HepG2 (cell line): Measurements from ENCODE around the gene CCDC57. TPM values are rescaled to one million over a fixed set of nuclear protein-coding genes. Genes with fewer than 3 reads are reported as not detected.
A peak's percentile ranks its signal among the peaks of the same experiment; 100 is the strongest.

ENCODE experiments used
- ATAD3A ChIP-seq: sonication (generic); formaldehyde crosslinking; IDR thresholded peaks from 2 replicates; pipeline ENCODE4 v1.4.0; 2020; ENCODE audit warnings: missing genetic modification reagents
- FOSL1 ChIP-seq: sonication (generic); formaldehyde crosslinking; IDR thresholded peaks from 2 replicates; pipeline ENCODE4 v1.9.0; 2021; ENCODE audit warnings: missing genetic modification reagents, borderline replicate concordance
- GABPA ChIP-seq, 2 experiments: IDR thresholded peaks; 2 replicates each; pipeline ENCODE4 v1.6.1; 2011 to 2016; ENCODE audit warnings: low read depth in 2 of 2, low read length in 1 of 2, missing biosample characterization in 1 of 2, missing genetic modification characterization in 1 of 2
- MYC ChIP-seq: sonication (generic); formaldehyde crosslinking; IDR thresholded peaks from 2 replicates; pipeline ENCODE4 v1.9.0; 2021; ENCODE audit warnings: missing genetic modification reagents, borderline replicate concordance
- NFIC ChIP-seq: IDR thresholded peaks from 2 replicates; pipeline ENCODE4 v1.6.1; 2012; ENCODE audit warnings: mild to moderate bottlenecking, low read length, inconsistent platforms
- RFX1 ChIP-seq: fragments of 450-650 bp; IDR thresholded peaks from 2 replicates; pipeline ENCODE4 v1.6.1; 2017
- SAP130 ChIP-seq: IDR thresholded peaks from 2 replicates; pipeline ENCODE4 v1.6.1; 2016; ENCODE audit warnings: low read depth
- SMARCC2 ChIP-seq: fragments of 450-650 bp; IDR thresholded peaks from 2 replicates; pipeline ENCODE4 v1.6.1; 2017; ENCODE audit warnings: antibody characterized with exemption, mild to moderate bottlenecking
- ZFP41 ChIP-seq: sonication (generic); formaldehyde crosslinking; IDR thresholded peaks from 2 replicates; pipeline ENCODE4 v1.4.0; 2020; ENCODE audit warnings: mild to moderate bottlenecking, missing genetic modification reagents, borderline replicate concordance
- ZNF841 ChIP-seq: sonication (generic); formaldehyde crosslinking; IDR thresholded peaks from 2 replicates; pipeline ENCODE4 v1.8.1; 2023; ENCODE audit warnings: missing genetic modification reagents, borderline replicate concordance
- polyA plus RNA-seq, 8 experiments: library from polyadenylated mRNA; depleted of rRNA in 3 of 8; stranded (reverse) in 7 of 8; unstranded in 1 of 8; fragments of >200 nt; fragmentation: Illumina TruSeq in 4 of 8; extraction: Trizol in 4 of 8; gene quantifications; 2 replicates each; pipeline versions ENCODE4 v1.2.1 to v1.2.3, GENCODE V29; 2011 to 2016; ENCODE audit warnings: low read depth in 4 of 8, missing spikeins in 1 of 8, mixed read lengths in 1 of 8; ENCODE audit not compliant: insufficient read depth in 1 of 8
- total RNA-seq, 5 experiments: library from RNA; depleted of rRNA; stranded (reverse); fragments of >200 nt; fragmentation: Illumina TruSeq; extraction: Trizol; gene quantifications; 2 replicates each; pipeline ENCODE4 v1.2.3, GENCODE V29; 2016; ENCODE audit warnings: low read depth in 1 of 5
- TF ChIP-seq, protein P1 (sequence below), 2 experiments: fragments of 450-650 bp in 1 of 2; sonication (generic) in 1 of 2; formaldehyde crosslinking in 1 of 2; IDR thresholded peaks; 2 replicates each; pipeline versions ENCODE4 v1.6.1 to v1.8.0; 2016 to 2022; ENCODE audit warnings: antibody characterized with exemption in 1 of 2, mild to moderate bottlenecking in 1 of 2, missing genetic modification reagents in 1 of 2
- TF ChIP-seq, protein P2 (sequence below): sonication (generic); formaldehyde crosslinking; IDR thresholded peaks from 2 replicates; pipeline ENCODE4 v1.8.0; 2022; ENCODE audit warnings: mild to moderate bottlenecking, missing genetic modification reagents
- TF ChIP-seq, protein P3 (sequence below): IDR thresholded peaks from 2 replicates; pipeline ENCODE4 v1.6.1; 2018; ENCODE audit warnings: missing genetic modification reagents
- TF ChIP-seq, protein P4 (sequence below): sonication (generic); formaldehyde crosslinking; IDR thresholded peaks from 2 replicates; pipeline ENCODE4 v1.5.1; 2020; ENCODE audit warnings: missing genetic modification reagents, mild to moderate bottlenecking, borderline replicate concordance
- TF ChIP-seq, protein P5 (sequence below): sonication (generic); formaldehyde crosslinking; conservative IDR thresholded peaks from 2 replicates; pipeline ENCODE4 v1.4.0; 2020; ENCODE audit warnings: missing genetic modification reagents

The CCDC57 gene
- total and polyA plus RNA-seq, 2 of the 13 experiments (the other 11 are each of a cell fraction or from before 2014, with no cell fraction given) = 59.3 to 59.9 TPM

DNA sequence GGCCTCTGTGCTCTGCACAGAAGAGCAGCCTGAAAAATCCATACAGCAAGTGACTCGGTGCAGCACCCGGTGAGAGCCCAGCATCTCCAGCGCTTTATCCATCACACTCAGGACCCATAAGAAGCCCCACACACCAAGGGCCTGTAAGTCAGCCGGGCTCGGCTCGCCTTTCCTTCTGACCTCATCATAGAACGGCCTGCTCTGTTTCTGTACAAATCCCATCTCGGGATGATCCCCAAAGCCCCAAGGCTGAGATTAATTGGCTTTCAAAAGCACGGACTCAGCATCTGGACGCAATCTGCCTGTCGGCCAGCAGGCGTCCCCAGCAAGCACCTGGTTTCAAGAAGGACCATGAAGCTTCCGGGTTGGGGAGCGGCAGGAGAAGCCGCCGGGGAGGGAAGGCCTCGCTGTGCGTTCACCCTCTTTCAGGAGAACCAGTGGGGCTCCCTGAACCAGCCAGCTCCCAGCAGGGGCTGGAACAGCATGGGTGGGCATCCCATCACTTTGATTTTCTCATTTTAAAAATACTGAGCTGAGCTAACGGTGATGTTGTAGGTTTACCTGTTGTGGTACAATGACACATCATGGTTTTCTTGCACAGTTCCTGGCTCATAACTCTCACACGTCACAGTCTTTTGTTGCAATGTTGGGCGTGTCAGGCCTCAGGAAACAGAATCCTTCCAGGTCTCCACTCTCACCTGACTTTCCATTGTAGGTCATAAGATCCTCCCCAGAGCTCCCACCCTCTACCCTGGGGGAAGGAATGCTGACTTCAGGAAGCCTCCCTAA is 6.7 kb downstream of the CCDC57 start (continued):
- TF ChIP-seq, protein P1, sequence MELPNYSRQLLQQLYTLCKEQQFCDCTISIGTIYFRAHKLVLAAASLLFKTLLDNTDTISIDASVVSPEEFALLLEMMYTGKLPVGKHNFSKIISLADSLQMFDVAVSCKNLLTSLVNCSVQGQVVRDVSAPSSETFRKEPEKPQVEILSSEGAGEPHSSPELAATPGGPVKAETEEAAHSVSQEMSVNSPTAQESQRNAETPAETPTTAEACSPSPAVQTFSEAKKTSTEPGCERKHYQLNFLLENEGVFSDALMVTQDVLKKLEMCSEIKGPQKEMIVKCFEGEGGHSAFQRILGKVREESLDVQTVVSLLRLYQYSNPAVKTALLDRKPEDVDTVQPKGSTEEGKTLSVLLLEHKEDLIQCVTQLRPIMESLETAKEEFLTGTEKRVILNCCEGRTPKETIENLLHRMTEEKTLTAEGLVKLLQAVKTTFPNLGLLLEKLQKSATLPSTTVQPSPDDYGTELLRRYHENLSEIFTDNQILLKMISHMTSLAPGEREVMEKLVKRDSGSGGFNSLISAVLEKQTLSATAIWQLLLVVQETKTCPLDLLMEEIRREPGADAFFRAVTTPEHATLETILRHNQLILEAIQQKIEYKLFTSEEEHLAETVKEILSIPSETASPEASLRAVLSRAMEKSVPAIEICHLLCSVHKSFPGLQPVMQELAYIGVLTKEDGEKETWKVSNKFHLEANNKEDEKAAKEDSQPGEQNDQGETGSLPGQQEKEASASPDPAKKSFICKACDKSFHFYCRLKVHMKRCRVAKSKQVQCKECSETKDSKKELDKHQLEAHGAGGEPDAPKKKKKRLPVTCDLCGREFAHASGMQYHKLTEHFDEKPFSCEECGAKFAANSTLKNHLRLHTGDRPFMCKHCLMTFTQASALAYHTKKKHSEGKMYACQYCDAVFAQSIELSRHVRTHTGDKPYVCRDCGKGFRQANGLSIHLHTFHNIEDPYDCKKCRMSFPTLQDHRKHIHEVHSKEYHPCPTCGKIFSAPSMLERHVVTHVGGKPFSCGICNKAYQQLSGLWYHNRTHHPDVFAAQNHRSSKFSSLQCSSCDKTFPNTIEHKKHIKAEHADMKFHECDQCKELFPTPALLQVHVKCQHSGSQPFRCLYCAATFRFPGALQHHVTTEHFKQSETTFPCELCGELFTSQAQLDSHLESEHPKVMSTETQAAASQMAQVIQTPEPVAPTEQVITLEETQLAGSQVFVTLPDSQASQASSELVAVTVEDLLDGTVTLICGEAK (IDR thresholded peaks at IDR 0.05) = no peak
- TF ChIP-seq, protein P1 (CRISPR knock-in tag; IDR thresholded peaks at IDR 0.05) = 0 out of 2 replicates have a peak, but pooled peaks have one; percentile 18
- TF ChIP-seq ATAD3A (CRISPR knock-in tag) (no peak), ZFP41 (no peak), NFIC (no peak; the same call in 1 of the 2 replicates), ZNF841 (CRISPR knock-in tag) (no peak), FOSL1 (no peak), RFX1 (no peak), MYC (CRISPR knock-in tag) (peak; percentile 65; the same call in 1 of the 2 replicates), SAP130 (CRISPR knock-in tag) (peak; percentile 97), GABPA (IDR thresholded peaks at IDR 0.05; ENCODE audit: low read depth, low read length) (no peak), GABPA (CRISPR knock-in tag; IDR thresholded peaks at IDR 0.05; ENCODE audit: low read depth) (peak; percentile 62), SMARCC2 (no peak)
- TF ChIP-seq, protein P2, sequence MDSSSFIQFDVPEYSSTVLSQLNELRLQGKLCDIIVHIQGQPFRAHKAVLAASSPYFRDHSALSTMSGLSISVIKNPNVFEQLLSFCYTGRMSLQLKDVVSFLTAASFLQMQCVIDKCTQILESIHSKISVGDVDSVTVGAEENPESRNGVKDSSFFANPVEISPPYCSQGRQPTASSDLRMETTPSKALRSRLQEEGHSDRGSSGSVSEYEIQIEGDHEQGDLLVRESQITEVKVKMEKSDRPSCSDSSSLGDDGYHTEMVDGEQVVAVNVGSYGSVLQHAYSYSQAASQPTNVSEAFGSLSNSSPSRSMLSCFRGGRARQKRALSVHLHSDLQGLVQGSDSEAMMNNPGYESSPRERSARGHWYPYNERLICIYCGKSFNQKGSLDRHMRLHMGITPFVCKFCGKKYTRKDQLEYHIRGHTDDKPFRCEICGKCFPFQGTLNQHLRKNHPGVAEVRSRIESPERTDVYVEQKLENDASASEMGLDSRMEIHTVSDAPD (CRISPR knock-in tag) = no peak
- TF ChIP-seq, protein P3, sequence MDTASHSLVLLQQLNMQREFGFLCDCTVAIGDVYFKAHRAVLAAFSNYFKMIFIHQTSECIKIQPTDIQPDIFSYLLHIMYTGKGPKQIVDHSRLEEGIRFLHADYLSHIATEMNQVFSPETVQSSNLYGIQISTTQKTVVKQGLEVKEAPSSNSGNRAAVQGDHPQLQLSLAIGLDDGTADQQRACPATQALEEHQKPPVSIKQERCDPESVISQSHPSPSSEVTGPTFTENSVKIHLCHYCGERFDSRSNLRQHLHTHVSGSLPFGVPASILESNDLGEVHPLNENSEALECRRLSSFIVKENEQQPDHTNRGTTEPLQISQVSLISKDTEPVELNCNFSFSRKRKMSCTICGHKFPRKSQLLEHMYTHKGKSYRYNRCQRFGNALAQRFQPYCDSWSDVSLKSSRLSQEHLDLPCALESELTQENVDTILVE = peak; percentile 82; the same call in 1 of the 2 replicates
- TF ChIP-seq, protein P4, sequence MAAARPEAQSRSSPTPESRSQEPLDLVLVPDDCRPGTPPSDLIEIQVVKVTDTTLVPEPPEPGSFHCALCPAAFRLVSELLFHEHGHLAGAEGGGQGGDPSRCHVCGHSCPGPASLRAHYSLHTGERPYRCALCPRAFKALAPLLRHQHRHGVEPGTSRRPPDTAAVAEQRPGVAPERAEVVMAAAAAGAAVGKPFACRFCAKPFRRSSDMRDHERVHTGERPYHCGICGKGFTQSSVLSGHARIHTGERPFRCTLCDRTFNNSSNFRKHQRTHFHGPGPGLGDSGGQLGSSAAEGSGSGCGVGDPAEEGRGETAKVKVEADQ (CRISPR knock-in tag) = 0 out of 2 replicates have a peak, but pooled peaks have one; percentile 64
- TF ChIP-seq, protein P5, sequence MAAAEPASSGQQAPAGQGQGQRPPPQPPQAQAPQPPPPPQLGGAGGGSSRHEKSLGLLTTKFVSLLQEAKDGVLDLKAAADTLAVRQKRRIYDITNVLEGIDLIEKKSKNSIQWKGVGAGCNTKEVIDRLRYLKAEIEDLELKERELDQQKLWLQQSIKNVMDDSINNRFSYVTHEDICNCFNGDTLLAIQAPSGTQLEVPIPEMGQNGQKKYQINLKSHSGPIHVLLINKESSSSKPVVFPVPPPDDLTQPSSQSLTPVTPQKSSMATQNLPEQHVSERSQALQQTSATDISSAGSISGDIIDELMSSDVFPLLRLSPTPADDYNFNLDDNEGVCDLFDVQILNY = no peak
